GM10266 (cell line): ENCODE data around the gene ARHGAP26.

Source experiments
- DNase-seq: peaks from one replicate; pipeline ENCODE4 v3.0.0; 2012; ENCODE audit errors: extremely low spot score
- CTCF ChIP-seq: IDR thresholded peaks from 2 replicates; pipeline ENCODE4 v1.5.1; 2012; ENCODE audit warnings: mild to moderate bottlenecking, low read depth; ENCODE audit not compliant: control insufficient read depth, insufficient read depth; ENCODE audit errors: missing control alignments

ARHGAP26 gene

GRCh38 chr5:142753116-142753631 is 17.0 kb upstream of the ARHGAP26 start:
- DNase-seq, result no peak
- TF ChIP-seq CTCF, result no peak

DNA sequence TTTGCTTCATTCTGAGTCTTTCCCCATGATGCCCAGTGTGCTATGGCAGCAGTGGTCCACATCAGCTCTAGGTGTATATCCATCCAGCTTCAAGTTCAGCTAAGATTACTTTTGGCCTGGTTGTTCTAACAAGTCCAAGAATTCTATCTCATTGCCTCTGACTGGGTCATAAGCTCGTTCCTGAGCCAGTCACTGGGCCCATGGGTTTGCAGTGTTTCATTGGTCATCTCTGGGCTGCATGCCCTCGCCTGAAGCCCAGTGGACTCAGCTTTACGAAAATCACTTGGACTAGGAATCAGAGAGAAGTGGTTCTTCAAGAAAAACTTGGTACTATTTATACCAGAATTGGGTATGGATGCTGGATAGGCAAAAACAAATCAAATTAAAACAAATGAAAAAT is 16.1 kb upstream of the ARHGAP26 start:
- TF ChIP-seq CTCF, result no peak
- no peak for DNase-seq

- no peak for DNase-seq
- TF ChIP-seq CTCF, result no peak
These were observed 13.6 kb upstream of the ARHGAP26 start for GRCh38 chr5:142756576-142756975.

GRCh38 chr5:142757564-142757963 is 12.6 kb upstream of the ARHGAP26 start:
- no peak for TF ChIP-seq CTCF
- DNase-seq, result no peak

- TF ChIP-seq CTCF, result no peak
These were observed 11.9 kb upstream of the ARHGAP26 start for GRCh38 chr5:142758062-142758795.

GRCh38 chr5:142758796-142759145 is 11.4 kb upstream of the ARHGAP26 start:
- no peak for TF ChIP-seq CTCF
- DNase-seq, result no peak

More at GRCh38 chr5:142758062-142758795, 11.9 kb upstream of the ARHGAP26 start:
- DNase-seq, result no peak

- DNase-seq, result no peak
- no peak for TF ChIP-seq CTCF
These were observed 6.5 kb upstream of the ARHGAP26 start for GRCh38 chr5:142763701-142764100.
